ENCODE measurements around the gene AGRN. TPM values are rescaled to one million over a fixed set of nuclear protein-coding genes. Genes with fewer than 3 reads are reported as not detected.

Gene AGRN
- polyA plus RNA-seq, 3 donors, result 0.06 to 4.7 (median 0.43) TPM

DNA sequence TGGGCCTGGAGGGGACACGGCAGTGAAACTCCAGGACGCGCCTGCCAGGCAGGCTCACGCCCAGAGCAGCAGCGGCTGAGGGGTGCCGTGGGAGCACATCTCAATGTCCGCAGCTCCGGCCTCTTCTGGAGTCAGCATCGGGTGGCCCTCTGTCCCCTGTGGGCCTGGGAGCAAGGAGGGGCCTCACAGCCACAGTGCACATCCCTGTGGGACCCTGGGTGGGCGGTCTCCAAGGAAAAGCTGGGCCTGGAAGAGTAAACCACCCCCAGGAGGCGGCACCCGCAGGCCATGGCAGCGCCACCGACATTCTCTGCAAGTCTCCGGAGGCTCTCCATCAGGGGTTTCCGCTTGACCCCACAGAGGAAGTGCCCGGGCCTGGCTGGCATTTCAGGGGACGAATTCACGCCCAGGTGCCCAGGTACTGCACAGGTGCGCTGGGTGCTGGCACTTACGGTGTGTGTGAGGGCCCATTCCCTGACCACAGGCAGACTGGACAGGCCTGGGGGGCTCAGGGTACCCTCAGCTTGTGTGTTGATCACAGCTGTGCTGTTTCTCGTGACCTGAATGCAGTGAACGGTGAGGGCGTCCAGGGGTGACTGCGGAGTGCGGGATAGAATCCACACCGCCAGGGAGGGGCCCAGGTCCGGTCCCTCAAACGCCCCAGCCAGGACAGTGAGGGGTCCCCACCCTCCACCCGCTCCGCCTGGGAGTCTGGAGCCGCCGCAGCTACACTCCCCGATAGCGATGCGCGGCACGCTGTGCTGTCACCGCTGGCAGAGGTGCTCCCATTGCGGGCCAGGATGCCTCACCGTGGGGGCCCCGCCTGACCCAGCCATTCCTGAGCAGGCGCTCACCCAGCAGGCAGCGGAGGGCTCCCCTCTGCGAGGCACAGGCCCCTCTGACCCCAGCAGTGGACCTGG, 70.8 kb downstream of the AGRN start:
- Mint-ChIP-seq H3K9me3 (peaks cover 0 to 5% (median 0%) of the 10 kb centered on the region in 7 donors), H3K36me3 (peaks cover 0 to 2% of the 10 kb centered on the region in 2 donors), H3K27me3 (ENCODE audit: low read depth in 3 of 3) (peaks cover 0 to 4% (median 0%) of the 10 kb centered on the region in 3 donors), H3K4me1 (no peaks in the 10 kb centered on the region), H3K4me3 (no peak overlapping the region), H3K27ac (no peak overlapping the region)
- no peak overlapping the region for H3K9ac ChIP-seq (ENCODE audit: insufficient read depth, low read length, poor library complexity, severe bottlenecking)
- H3K9me3 ChIP-seq (replicated peaks in 1 of 2; ENCODE audit: control insufficient read depth in 1 of 2, insufficient read depth in 1 of 2, low read length in 2 of 2), result no peaks in the 10 kb centered on the region
- H3K36me3 ChIP-seq (replicated peaks in 1 of 2; ENCODE audit: control insufficient read depth in 1 of 2, insufficient read depth in 2 of 2, low read length in 2 of 2), result no peaks in the 10 kb centered on the region
- TF ChIP-seq, protein P1, sequence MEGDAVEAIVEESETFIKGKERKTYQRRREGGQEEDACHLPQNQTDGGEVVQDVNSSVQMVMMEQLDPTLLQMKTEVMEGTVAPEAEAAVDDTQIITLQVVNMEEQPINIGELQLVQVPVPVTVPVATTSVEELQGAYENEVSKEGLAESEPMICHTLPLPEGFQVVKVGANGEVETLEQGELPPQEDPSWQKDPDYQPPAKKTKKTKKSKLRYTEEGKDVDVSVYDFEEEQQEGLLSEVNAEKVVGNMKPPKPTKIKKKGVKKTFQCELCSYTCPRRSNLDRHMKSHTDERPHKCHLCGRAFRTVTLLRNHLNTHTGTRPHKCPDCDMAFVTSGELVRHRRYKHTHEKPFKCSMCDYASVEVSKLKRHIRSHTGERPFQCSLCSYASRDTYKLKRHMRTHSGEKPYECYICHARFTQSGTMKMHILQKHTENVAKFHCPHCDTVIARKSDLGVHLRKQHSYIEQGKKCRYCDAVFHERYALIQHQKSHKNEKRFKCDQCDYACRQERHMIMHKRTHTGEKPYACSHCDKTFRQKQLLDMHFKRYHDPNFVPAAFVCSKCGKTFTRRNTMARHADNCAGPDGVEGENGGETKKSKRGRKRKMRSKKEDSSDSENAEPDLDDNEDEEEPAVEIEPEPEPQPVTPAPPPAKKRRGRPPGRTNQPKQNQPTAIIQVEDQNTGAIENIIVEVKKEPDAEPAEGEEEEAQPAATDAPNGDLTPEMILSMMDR (IDR thresholded peaks at IDR 0.05), result no peak
- no peaks in the 10 kb centered on the region for H3K79me2 ChIP-seq (ENCODE audit: insufficient read depth, low read length)
- intact Hi-C loops (cut with micrococcal nuclease), result no loop called here
- H4K20me1 ChIP-seq (ENCODE audit: insufficient read depth, low read length), result no peaks in the 10 kb centered on the region
- no peaks in the 10 kb centered on the region for H3K27me3 ChIP-seq (ENCODE audit: control insufficient read depth in 2 of 2, insufficient read depth in 2 of 2, low read length in 2 of 2)
- 96% methylated on average over 45 of the region's 45 CpGs for WGBS (ENCODE audit: insufficient coverage)
- no peaks in the 10 kb centered on the region for H3K4me1 ChIP-seq (ENCODE audit: control insufficient read depth in 1 of 2, insufficient read depth in 2 of 2, low read length in 2 of 2)
- no peak overlapping the region for H3K4me2 ChIP-seq (replicated peaks; ENCODE audit: extremely low read depth, low read length, poor library complexity, severe bottlenecking)
- no peak for DNase-seq
- no peak overlapping the region for H3K4me3 ChIP-seq (replicated peaks in 1 of 3; ENCODE audit: low read depth in 2 of 3, low read length in 3 of 3)
- H2AFZ ChIP-seq (ENCODE audit: insufficient read depth, low read depth, low read length, poor library complexity, severe bottlenecking), result no peak overlapping the region
- no peak overlapping the region for H3K27ac ChIP-seq (ENCODE audit: low read depth in 1 of 2, low read length in 2 of 2)

DNA sequence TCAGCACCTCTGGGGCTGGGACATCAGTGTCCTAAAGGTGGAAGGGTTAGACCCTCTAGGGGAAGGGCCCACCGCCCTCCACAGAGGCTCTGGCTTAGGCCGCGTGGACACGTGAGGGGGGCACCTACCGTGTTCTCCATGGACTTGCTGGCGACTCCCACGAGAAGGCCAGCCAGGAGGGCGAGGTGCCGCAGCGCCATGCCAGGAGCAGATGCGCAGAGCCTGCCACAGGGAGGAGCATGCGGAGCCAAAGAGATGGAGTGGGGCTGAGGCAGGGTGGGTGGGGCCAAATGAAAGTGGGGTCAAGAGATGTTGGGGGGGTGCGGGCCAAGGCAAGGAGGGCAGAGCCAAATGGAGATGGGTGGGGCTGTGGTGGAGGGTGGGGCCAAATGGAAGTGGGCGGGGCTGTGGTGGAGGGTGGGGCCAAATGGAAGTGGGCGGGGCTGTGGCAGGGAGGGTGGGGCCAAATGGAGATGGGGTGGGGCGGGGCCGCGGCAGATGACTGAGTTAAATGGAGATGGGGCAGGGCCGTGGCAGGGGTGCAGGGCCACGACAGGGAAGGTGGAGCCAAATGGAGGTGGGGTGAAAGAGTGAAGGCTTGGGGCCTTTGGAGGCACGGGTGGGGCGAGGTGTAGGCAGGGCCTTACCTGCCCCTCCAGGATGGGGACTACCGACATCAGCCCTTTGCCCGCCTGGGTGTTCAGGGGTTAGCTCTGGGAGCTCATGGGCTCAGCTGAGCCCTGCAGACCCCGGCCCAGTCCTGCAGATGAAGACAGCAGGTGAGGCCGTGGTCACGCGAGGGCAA, 71.6 kb downstream of the AGRN start:
- peaks cover 0 to 4% (median 0%) of the 10 kb centered on the region in 3 donors for H3K27me3 Mint-ChIP-seq (ENCODE audit: low read depth in 3 of 3)
- peaks cover 0 to 2% of the 10 kb centered on the region in 2 donors for H3K36me3 Mint-ChIP-seq
- H3K4me3 Mint-ChIP-seq, result no peak overlapping the region
- Histone ChIP-seq H4K20me1 (ENCODE audit: insufficient read depth, low read length) (no peaks in the 10 kb centered on the region), H3K27ac (ENCODE audit: low read depth in 1 of 2, low read length in 2 of 2) (no peak overlapping the region), H3K79me2 (ENCODE audit: insufficient read depth, low read length) (no peaks in the 10 kb centered on the region), H3K36me3 (replicated peaks in 1 of 2; ENCODE audit: control insufficient read depth in 1 of 2, insufficient read depth in 2 of 2, low read length in 2 of 2) (no peaks in the 10 kb centered on the region), H3K4me3 (replicated peaks in 1 of 3; ENCODE audit: low read depth in 2 of 3, low read length in 3 of 3) (no peak overlapping the region), H3K9ac (ENCODE audit: insufficient read depth, low read length, poor library complexity, severe bottlenecking) (no peak overlapping the region), H3K4me2 (replicated peaks; ENCODE audit: extremely low read depth, low read length, poor library complexity, severe bottlenecking) (no peak overlapping the region), H2AFZ (ENCODE audit: insufficient read depth, low read depth, low read length, poor library complexity, severe bottlenecking) (no peak overlapping the region), H3K4me1 (ENCODE audit: control insufficient read depth in 1 of 2, insufficient read depth in 2 of 2, low read length in 2 of 2) (no peaks in the 10 kb centered on the region), H3K27me3 (ENCODE audit: control insufficient read depth in 2 of 2, insufficient read depth in 2 of 2, low read length in 2 of 2) (no peaks in the 10 kb centered on the region), H3K9me3 (replicated peaks in 1 of 2; ENCODE audit: control insufficient read depth in 1 of 2, insufficient read depth in 1 of 2, low read length in 2 of 2) (no peaks in the 10 kb centered on the region)
- H3K9me3 Mint-ChIP-seq, result peaks cover 0 to 5% (median 0%) of the 10 kb centered on the region in 7 donors
- DNase-seq, result no peak
- no peak overlapping the region for H3K27ac Mint-ChIP-seq
- H3K4me1 Mint-ChIP-seq, result no peaks in the 10 kb centered on the region
- WGBS (ENCODE audit: insufficient coverage), result 98% methylated on average over 20 of the region's 28 CpGs
- intact Hi-C loops (cut with micrococcal nuclease), result no loop called here
- TF ChIP-seq, protein P1 (IDR thresholded peaks at IDR 0.05), result no peak

Measured in CD14-positive monocyte (primary cell).